Right cardiac atrium (tissue), 5 donors: Measurements from ENCODE around the gene GRID2. TPM values are rescaled to one million over a fixed set of nuclear protein-coding genes. Genes with fewer than 3 reads are reported as not detected.

Experiments used
- ATAC-seq, 2 donors: fragments of 200-7000 bp; cut with Tn5 transposase; one replicate each; pipeline versions ENCODE4 v1.8.0 to v1.9.1; 2020; ENCODE audit warnings: moderate library complexity in 2 of 2, mild to moderate bottlenecking in 1 of 2
- DNase-seq, 3 donors: peaks; one replicate each; pipeline ENCODE4 v3.0.0-alpha.2; 2020
- H3K27ac ChIP-seq: one replicate; pipeline ENCODE4 v1.5.1; 2013; ENCODE audit warnings: mild to moderate bottlenecking, low read length, control low read depth, moderate library complexity
- H3K27me3 ChIP-seq: one replicate; pipeline ENCODE4 v1.6.1; 2013; ENCODE audit not compliant: control insufficient read depth, insufficient read depth
- H3K4me1 ChIP-seq: one replicate; pipeline ENCODE4 v1.6.1; 2013; ENCODE audit warnings: low read length; ENCODE audit not compliant: control insufficient read depth, insufficient read depth
- H3K4me3 ChIP-seq: one replicate; pipeline ENCODE4 v1.5.1; 2013; ENCODE audit warnings: low read length, control low read depth
- H3K9me3 ChIP-seq: one replicate; pipeline ENCODE4 v1.6.1; 2013; ENCODE audit warnings: low read length; ENCODE audit not compliant: control insufficient read depth
- WGBS: extraction: QIAGEN DNeasy Blood & Tissue Kit; methylation state at CpG from one replicate; pipeline ENCODE4 v1.1.7; 2013; 5-methylcytosine and 5-hydroxymethylcytosine counted together
- intact Hi-C, 4 donors: fragments of 100-400 bp; cut with DNase I; formaldehyde crosslinking; loops; one replicate each; pipeline versions ENCODE4 v1.11.0 to v1.14.0; 2022 to 2023
- polyA plus RNA-seq: library from polyadenylated mRNA; stranded (reverse); fragments of 200-250 nt; gene quantifications from one replicate; pipeline ENCODE4 v1.2.3, GENCODE V29; 2013
- total RNA-seq, 4 donors: library from RNA; stranded (reverse); fragmentation: NEBNext Ultra II Directional; extraction: Animal tissue kit (Norgen Biotek cat#: 25700); gene quantifications; one replicate each; pipeline ENCODE4 v1.2.1, GENCODE V29; 2021
- donor health status: healthy with polysubstance abuse.
- donor health status: DM: no; HTN: yes; CAD: no.
- donor health status: DM: no; HTN: no; CAD: no.
- donor health status: DM: no; HTN: yes; CAD: no; lungs with severe emphysema.
- donor health status: DM: yes; HTN: yes; CAD: no.

The GRID2 gene
- total and polyA plus RNA-seq, 5 donors, result 0.09 to 1.0 (median 0.47) TPM

DNA sequence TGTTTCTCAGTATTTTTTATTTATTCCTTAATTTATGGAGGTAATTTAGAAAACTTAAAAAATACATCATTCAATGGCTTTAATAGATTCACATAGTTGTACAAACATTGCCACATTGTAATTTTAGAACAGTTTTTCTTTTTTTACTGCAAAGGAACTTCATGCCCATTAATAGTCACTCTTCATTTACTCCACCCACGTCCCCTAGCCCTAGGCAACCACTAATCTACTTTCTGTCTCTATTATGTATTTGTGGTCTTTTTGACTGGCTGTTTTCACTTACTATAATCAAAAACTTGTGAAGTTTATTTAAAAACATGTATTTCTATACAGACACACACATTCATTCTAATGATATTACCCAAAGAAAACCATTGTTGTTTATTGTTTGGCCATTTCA, 664.8 kb downstream of the GRID2 start:
- intact Hi-C loops, result no loop called here
- no peak overlapping the region for H3K4me3 ChIP-seq
- no peak overlapping the region for H3K27ac ChIP-seq
- H3K27me3 ChIP-seq, result no peaks in the 10 kb centered on the region
- H3K9me3 ChIP-seq, result no peaks in the 10 kb centered on the region
- H3K4me1 ChIP-seq, result no peaks in the 10 kb centered on the region
- 78% methylated on average over 1 of the region's 1 CpG for WGBS
- ATAC-seq (no peak), DNase-seq (no peak)

DNA sequence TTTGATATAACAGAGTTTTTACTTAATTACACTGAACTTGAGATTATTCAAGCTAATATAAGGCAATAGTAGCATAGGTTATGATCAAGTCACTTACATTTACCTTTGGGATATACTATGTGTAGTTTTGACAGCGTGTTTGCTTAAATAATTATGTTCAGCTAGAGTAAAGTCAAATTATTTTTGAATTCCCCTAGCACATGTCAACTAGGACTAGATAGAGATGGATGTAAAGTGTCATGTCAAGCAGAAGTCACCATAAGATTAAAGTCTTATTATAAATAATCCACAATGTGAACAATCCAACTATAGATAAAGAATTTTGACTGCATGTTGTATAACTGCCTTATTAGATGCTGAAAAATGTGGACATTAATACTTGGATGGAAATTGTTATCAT, 665.2 kb downstream of the GRID2 start:
- intact Hi-C loops, result no loop called here
- H3K9me3 ChIP-seq, result no peaks in the 10 kb centered on the region
- H3K4me1 ChIP-seq, result no peaks in the 10 kb centered on the region
- ATAC-seq (no peak), DNase-seq (no peak)
- WGBS, result 87% methylated on average over 1 of the region's 1 CpG
- H3K27me3 ChIP-seq, result no peaks in the 10 kb centered on the region
- H3K27ac ChIP-seq, result no peak overlapping the region
- no peak overlapping the region for H3K4me3 ChIP-seq

DNA sequence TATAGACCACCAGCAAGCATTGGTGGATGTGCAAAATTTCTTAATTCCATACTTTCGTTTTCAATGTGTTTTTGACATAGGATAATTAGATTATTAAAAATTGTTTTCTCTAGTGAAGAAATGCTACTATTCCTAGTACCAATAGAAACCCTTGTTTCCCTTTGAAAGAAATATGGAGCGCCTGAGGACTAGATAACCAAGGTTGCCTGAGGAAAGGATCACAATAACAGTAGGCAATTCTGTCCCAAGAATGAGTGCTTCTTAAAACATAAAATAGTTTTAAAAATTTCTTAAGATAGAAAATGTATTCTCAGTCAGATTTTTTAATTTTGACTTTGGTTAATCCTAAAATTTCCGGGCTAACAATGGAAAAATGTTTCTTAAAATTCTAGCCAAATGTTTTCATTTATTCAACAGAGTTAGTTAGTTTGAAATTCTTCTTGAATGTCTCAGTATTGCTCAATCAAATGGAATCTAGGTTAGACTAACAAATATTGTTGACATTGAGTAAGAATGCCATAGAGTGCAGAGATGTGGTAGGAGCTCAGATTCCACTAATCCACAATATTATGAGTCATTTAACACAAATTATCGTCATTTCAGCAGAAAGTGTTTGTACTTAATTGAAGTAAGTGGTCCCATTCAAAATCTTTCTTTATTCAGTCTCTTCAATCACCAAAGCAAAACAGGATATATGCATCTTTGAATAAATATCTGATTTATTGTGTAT, 666.0 kb downstream of the GRID2 start:
- DNase-seq, result no peak
- H3K4me1 ChIP-seq, result no peaks in the 10 kb centered on the region
- 72% methylated on average over 4 of the region's 4 CpGs for WGBS
- no peak overlapping the region for H3K4me3 ChIP-seq
- no peaks in the 10 kb centered on the region for H3K9me3 ChIP-seq
- intact Hi-C loops, result no loop called here
- no peak overlapping the region for H3K27ac ChIP-seq
- no peaks in the 10 kb centered on the region for H3K27me3 ChIP-seq
- peak; percentile 67 to 68 for ATAC-seq

DNA sequence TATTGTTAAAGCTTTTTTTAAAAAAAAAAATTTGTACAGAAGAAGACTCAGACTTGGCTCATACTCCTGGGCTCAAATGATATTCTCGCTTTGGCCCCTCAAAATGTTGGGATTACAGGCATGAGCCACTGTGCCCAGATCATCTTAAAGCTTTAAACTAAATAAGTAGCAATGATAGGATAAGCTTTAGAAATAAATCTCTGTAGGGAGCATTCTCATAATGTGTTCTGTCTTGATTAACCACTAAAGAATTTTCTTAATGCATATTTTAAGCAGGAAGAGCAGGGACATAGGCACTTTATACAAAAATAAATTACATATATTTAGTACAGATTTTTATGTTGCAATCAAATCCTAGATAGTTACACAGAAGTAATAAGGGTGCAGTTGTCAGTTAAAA, 667.2 kb downstream of the GRID2 start:
- Histone ChIP-seq H3K4me1 (no peaks in the 10 kb centered on the region), H3K27me3 (no peaks in the 10 kb centered on the region), H3K9me3 (no peaks in the 10 kb centered on the region), H3K4me3 (no peak overlapping the region), H3K27ac (no peak overlapping the region)
- 88% methylated on average over 1 of the region's 1 CpG for WGBS
- ATAC-seq (no peak), DNase-seq (no peak)
- intact Hi-C loops, result no loop called here

DNA sequence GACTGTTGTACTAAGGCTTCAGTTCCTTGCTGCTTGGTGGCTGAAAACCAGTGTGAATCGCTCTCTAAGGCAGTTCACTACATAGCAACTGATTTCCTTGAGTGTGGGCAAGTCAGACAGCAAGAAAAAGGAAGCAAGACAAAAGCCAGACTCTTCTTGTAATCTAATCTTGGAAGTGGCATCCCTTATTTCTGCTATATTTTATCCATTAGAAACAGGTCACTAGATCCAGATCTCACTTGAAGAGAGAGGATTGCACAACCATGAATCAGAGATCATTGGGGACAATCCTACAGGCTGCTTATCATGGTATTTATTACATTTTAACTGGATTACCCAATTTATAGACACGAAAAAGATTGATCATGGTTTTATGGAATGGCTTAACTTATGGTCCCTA, 684.5 kb downstream of the GRID2 start:
- H3K4me1 ChIP-seq, result no peaks in the 10 kb centered on the region
- H3K9me3 ChIP-seq, result no peaks in the 10 kb centered on the region
- WGBS, result 79% methylated on average over 2 of the region's 2 CpGs
- no peak overlapping the region for H3K27ac ChIP-seq
- H3K4me3 ChIP-seq, result no peak overlapping the region
- intact Hi-C loops, result no loop called here
- ATAC-seq (no peak), DNase-seq (no peak)
- no peaks in the 10 kb centered on the region for H3K27me3 ChIP-seq

DNA sequence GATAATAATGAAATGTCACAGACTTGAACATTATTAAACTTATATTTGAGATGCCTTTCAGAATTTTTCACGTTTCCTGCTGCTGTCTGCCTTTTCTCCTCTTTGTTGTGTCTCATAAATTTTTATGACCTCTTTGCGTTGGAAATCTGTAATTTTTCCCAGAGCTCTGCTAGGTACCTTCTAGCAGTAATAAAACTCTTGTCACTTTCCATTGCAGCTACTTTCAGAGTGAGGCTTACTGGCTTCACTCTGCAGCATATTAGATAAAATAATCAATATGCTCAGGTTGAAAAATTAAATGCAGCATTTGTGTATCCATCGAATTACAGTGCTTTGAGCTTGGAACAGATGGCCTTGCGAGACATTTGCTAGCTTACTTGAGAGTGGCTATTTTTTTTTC, 689.0 kb downstream of the GRID2 start:
- intact Hi-C loops, result no loop called here
- Histone ChIP-seq H3K4me3 (no peak overlapping the region), H3K4me1 (no peaks in the 10 kb centered on the region), H3K27ac (no peak overlapping the region), H3K9me3 (no peaks in the 10 kb centered on the region), H3K27me3 (no peaks in the 10 kb centered on the region)
- DNase-seq, result no peak
- no peak for ATAC-seq
- WGBS, result 82% methylated on average over 4 of the region's 4 CpGs

DNA sequence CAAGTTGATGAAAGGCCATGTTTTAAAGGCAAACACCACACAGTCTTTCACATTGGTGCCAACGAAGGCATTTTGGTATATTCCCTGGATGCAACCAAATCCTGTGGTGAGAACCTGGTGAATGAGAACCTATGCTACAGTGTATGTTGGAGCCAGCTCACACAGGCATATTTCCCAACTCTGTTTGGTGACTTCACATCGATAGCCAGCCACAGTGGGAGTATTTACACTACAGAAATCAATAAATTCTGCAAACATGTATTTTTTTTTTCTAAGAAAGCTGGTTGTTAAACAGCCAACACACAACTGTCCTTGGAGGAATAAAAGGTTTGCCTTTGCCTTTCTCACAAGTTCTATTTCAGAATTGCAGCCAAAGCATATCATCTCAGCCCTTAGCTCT, 691.0 kb downstream of the GRID2 start:
- no peaks in the 10 kb centered on the region for H3K4me1 ChIP-seq
- DNase-seq, result no peak
- H3K4me3 ChIP-seq, result no peak overlapping the region
- no peak overlapping the region for H3K27ac ChIP-seq
- intact Hi-C loops, result no loop called here
- no peaks in the 10 kb centered on the region for H3K9me3 ChIP-seq
- 80% methylated on average over 2 of the region's 2 CpGs for WGBS
- no peaks in the 10 kb centered on the region for H3K27me3 ChIP-seq
- no peak for ATAC-seq

DNA sequence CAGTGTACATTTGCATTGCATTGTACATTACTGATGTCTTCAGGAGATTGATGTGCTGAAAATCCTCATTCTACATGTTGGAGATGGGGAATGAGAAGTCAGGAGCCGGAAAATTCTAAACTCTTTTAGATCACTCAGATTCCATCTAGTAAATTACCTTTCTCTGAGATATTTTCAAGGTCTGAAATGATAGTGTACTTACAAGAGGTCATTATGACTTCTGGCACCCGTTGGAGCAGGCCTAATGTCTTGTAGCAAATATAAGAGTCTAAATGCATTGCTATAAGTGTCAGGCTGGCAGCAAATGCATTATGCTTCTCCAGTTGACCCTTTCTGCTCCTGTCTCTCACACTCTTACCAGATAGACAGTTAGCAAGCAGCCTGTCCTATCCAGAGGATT, 692.8 kb downstream of the GRID2 start:
- Histone ChIP-seq H3K4me1 (no peaks in the 10 kb centered on the region), H3K4me3 (no peak overlapping the region), H3K9me3 (no peaks in the 10 kb centered on the region), H3K27me3 (no peaks in the 10 kb centered on the region), H3K27ac (no peak overlapping the region)
- intact Hi-C loops, result no loop called here
- ATAC-seq (no peak), DNase-seq (no peak)
- 73% methylated on average over 2 of the region's 2 CpGs for WGBS

DNA sequence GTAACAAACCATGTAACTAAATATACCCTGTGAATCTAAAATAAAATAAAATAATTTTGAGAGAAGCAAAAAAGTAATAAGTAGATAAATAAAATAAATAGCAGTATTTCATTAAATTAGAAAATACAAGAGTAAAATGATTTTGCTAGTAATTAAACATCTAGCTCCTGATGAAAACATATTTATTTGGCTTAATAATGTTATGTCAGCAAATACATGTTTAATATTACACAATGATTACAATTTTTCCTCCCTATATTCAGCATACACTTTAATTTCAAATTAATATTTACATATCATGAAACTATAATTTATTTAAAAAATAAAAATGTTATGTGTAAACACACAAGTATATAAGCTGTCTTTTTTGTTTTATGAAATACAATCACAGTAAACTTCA, 697.1 kb downstream of the GRID2 start:
- Histone ChIP-seq H3K4me3 (no peak overlapping the region), H3K9me3 (no peaks in the 10 kb centered on the region), H3K27ac (no peak overlapping the region), H3K4me1 (no peaks in the 10 kb centered on the region), H3K27me3 (no peaks in the 10 kb centered on the region)
- intact Hi-C loops, result no loop called here
- ATAC-seq (no peak), DNase-seq (no peak)

DNA sequence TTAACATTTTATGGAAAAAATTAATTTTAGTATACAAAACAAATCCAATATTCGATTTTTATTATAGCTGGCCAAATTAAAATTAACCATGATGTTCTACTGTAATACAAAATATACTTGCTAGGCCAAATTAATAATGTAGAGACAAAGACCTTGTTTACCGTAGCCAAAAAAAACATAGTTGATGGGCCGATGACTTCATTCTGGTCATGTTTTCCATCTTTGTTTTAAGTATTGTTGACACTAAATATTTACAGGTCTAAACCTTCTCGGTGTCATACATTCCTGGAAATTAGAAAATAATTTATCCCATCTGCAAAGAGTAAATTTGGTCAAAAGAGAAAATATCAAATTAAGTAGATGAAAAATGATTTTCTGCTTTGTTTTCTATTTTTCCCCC, 698.5 kb downstream of the GRID2 start:
- Histone ChIP-seq H3K27me3 (no peaks in the 10 kb centered on the region), H3K9me3 (no peaks in the 10 kb centered on the region), H3K4me3 (no peak overlapping the region), H3K4me1 (no peaks in the 10 kb centered on the region), H3K27ac (no peak overlapping the region)
- ATAC-seq, result no peak
- 82% methylated on average over 4 of the region's 4 CpGs for WGBS
- DNase-seq, result no peak
- intact Hi-C loops, result no loop called here

DNA sequence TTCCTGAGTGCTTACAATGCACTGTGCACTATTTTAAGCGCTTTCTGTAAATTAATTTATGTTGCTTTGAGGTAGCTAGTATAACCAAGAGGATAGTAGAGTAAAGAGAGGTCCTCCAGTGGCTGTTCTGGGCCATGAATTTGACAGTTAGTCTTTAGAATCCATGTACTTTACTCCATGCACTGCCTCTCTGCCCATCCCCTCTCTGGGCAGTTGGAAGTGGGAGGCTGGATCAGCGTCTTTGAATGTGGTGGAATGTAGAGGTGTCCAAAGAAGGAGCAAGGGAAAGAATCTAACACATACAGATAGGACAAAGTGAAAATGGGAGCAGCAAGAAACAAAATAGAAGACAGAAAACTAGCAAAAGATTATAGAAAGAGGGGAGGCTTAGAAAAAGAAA, 712.6 kb downstream of the GRID2 start:
- DNase-seq, result no peak
- H3K27ac ChIP-seq, result no peak overlapping the region
- no peaks in the 10 kb centered on the region for H3K9me3 ChIP-seq
- H3K4me1 ChIP-seq, result no peaks in the 10 kb centered on the region
- no peak overlapping the region for H3K4me3 ChIP-seq
- no peaks in the 10 kb centered on the region for H3K27me3 ChIP-seq
- intact Hi-C loops, result no loop called here
- no peak for ATAC-seq
- 87% methylated on average over 2 of the region's 2 CpGs for WGBS

DNA sequence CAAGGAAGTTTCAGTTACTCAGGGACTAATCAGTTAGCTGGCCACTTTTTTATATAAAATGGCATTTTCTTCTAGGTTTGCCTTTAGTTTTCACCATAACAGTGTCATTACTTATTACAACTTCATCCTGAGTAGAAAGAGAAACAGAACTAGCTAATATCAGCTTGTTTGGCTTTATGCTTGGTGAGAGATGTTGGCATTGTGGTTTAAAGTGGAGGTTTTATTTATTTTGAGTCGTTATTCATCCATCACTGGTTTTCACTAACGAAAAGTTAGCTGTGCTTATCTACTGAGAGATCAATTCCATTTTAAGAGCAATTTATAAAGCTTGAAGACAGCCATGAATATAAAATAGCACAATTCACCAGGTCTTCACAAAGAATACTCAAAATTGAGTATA, 714.5 kb downstream of the GRID2 start:
- no peak for ATAC-seq
- intact Hi-C loops, result no loop called here
- DNase-seq, result no peak
- Histone ChIP-seq H3K27me3 (no peaks in the 10 kb centered on the region), H3K9me3 (no peaks in the 10 kb centered on the region), H3K4me1 (no peaks in the 10 kb centered on the region), H3K4me3 (no peak overlapping the region), H3K27ac (no peak overlapping the region)
- WGBS, result 57% methylated on average over 2 of the region's 2 CpGs
